Activated T-helper 1 cell treated with anti-CD3 and anti-CD28 coated beads, Interleukin-12 subunit alpha, Interleukin-12 subunit beta, Interleukin-2, Interleukin-4 antibody, amounts not matched to agents 30 ng/mL and 10 ng/mL and 1 ng/mL, durations not matched to agents 14 hours and 24 hours and 36 hours (primary cell): ENCODE measurements around the gene INPP5A. TPM values are rescaled to one million over a fixed set of nuclear protein-coding genes. Genes with fewer than 3 reads are reported as not detected.
A peak's percentile ranks its signal among the peaks of the same experiment; 100 is the strongest.
"Not testable (repeated sequence)": the region's sequence is repeated elsewhere in the genome, so short reads cannot be mapped to it uniquely, and the experiment has no call there.

Source experiments
- DNase-seq: peaks from one replicate; pipeline ENCODE4 v3.0.0; 2021; ENCODE audit warnings: low spot score
- H3K27ac Mint-ChIP-seq: one replicate; pipeline ENCODE4 v1.8.0; 2021; ENCODE audit warnings: mild to moderate bottlenecking, mixed read lengths
- H3K27me3 Mint-ChIP-seq: one replicate; pipeline ENCODE4 v1.8.0; 2022; ENCODE audit warnings: mild to moderate bottlenecking, moderate library complexity, mixed read lengths; ENCODE audit not compliant: insufficient read depth
- H3K36me3 Mint-ChIP-seq: one replicate; pipeline ENCODE4 v1.8.0; 2021; ENCODE audit warnings: low read depth, mixed read lengths
- H3K4me1 Mint-ChIP-seq: one replicate; pipeline ENCODE4 v1.8.0; 2021; ENCODE audit warnings: low read depth, mixed read lengths
- H3K4me3 Mint-ChIP-seq: one replicate; pipeline ENCODE4 v1.8.0; 2021; ENCODE audit warnings: mild to moderate bottlenecking, moderate library complexity, mixed read lengths
- H3K9me3 Mint-ChIP-seq: one replicate; pipeline ENCODE4 v1.8.0; 2021; ENCODE audit warnings: mixed read lengths
- intact Hi-C: fragments of 100-400 bp; cut with micrococcal nuclease; formaldehyde crosslinking; loops from one replicate; pipeline ENCODE4 v1.15.1; 2024
- total RNA-seq: library from RNA; stranded (reverse); gene quantifications from 2 replicates; pipeline ENCODE4 v1.2.3, GENCODE V29; 2022

The INPP5A gene
- total RNA-seq, 1 donor from 2014 or later, result 13.4 TPM

DNA sequence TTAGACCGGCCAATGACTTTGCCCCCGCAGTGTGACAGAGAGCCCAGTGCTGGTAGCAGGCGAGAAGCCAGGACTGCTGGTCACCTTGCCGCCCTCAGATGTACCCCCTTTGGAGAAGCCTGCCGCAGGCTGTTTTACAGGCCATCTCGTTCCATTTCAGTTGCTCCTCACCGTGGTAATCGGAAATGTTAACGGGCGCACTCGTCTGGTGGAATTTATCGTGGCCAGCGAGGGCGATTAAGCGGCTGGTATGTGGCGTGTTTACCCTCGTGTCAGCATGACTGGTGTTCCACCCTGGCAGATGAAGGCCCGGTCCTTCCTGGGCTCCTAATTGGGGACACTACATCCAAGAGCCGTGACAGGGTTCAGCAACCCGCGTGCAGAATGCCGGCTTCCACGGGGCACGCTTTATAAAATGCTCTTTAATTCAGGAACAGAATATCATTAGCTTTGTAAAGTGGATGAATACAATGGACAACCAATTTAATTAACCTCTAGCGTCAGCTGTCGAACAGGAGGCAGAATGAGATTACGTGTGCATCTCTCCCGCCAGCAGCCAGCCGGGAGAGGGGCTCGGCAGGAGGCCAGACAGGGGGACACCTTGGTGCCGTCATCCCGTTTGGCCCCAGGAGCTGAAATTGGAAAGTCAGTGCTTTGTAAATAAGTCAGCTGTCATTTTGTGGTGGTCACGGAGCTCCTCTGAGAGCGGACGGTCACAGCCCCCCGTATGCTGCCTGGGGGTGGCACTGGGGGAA is 140.1 kb downstream of the INPP5A start:
- Mint-ChIP-seq H3K4me3 (no peak overlapping the region), H3K4me1 (no peaks in the 10 kb centered on the region), H3K9me3 (no peaks in the 10 kb centered on the region), H3K36me3 (no peaks in the 10 kb centered on the region), H3K27me3 (no peaks in the 10 kb centered on the region), H3K27ac (no peak overlapping the region)
- intact Hi-C loops, result no loop called here
- no peak for DNase-seq

DNA sequence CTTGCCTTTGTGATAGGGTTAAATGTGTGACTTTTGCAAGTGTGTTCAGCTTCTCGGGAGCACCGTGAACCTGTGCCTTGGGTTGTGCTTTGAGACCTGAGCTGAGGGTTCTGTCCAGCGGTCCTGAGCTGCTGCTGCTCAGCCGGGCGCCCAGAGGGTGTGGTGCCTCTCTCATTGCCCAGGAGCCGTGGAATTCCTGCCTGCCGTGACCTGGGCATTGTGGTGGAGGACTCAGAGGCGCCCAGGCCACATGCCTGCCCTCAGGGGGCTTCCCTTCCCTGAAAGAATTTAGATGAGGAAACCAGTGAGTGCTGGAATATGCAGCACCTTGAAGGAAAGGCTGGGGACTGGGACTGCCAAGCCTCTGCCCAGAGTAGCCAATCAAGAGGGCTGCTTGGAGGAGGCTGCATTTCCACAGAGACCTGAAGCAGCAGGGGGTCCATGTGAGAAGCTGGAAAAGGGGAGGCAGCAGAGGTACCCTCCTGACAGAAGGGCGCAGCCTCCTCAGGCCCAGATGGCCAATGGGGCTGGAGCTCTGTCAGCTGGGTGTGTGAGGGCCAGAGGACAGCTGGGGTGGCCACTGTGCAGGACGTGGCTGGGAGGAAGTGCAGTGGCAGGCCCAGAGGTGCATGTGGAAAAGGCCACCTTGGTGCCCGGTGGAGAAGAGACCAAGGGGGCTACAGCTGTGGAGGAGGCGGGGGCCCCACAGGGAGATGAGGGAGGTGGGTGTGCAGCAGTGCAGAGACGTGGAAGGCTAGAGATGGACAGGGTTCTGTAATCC is 141.0 kb downstream of the INPP5A start:
- H3K4me3 Mint-ChIP-seq, result no peak overlapping the region
- H3K27me3 Mint-ChIP-seq, result no peaks in the 10 kb centered on the region
- intact Hi-C loops, result no loop called here
- H3K27ac Mint-ChIP-seq, result no peak overlapping the region
- H3K4me1 Mint-ChIP-seq, result no peaks in the 10 kb centered on the region
- no peaks in the 10 kb centered on the region for H3K9me3 Mint-ChIP-seq
- H3K36me3 Mint-ChIP-seq, result no peaks in the 10 kb centered on the region
- no peak for DNase-seq

DNA sequence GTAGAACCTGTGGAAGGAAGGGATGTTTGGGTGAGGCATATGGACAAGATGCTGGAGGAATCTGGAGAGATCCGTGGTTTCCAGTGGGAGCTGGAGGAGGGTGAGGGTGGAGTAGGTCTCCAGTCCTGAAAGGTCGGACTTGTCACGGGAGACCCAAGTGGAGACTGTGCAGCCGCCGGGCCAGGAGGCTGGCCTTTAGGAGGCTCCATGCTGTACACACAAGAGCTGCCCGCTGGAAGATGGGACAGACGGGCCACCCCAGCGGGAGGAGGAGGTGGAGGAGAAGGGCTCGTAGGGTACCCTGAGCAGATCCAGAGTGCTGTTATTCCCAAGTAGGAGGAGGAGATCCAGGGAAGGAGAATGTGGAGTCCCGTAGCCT is 141.6 kb downstream of the INPP5A start:
- no peaks in the 10 kb centered on the region for H3K27me3 Mint-ChIP-seq
- H3K4me3 Mint-ChIP-seq, result no peak overlapping the region
- no peaks in the 10 kb centered on the region for H3K9me3 Mint-ChIP-seq
- H3K36me3 Mint-ChIP-seq, result no peaks in the 10 kb centered on the region
- intact Hi-C loops, result no loop called here
- H3K27ac Mint-ChIP-seq, result no peak overlapping the region
- DNase-seq, result no peak
- H3K4me1 Mint-ChIP-seq, result peaks cover 4% of the 10 kb centered on the region

DNA sequence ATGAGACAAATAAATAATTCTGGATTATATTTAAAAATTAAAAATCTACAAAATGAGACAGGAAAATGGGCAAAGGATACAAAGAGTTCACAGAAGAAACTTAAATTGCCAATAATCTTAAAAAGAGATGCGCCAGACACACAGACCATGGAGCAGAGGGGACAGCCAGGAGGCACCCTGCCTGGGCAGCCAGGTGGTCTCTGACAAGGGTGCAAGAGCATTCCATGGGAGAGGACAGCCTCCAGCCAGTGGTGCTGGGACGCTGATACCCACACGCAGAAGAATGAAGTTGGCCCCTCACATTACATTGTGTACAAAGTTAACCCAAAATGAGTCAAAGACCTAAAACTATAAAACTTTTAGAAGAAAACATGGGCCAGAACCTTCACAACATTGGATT is 142.1 kb downstream of the INPP5A start:
- Mint-ChIP-seq H3K4me1 (peaks cover 8% of the 10 kb centered on the region), H3K27ac (no peak overlapping the region), H3K4me3 (no peak overlapping the region), H3K27me3 (no peaks in the 10 kb centered on the region), H3K36me3 (no peaks in the 10 kb centered on the region), H3K9me3 (no peaks in the 10 kb centered on the region)
- no peak for DNase-seq
- intact Hi-C loops, result no loop called here

DNA sequence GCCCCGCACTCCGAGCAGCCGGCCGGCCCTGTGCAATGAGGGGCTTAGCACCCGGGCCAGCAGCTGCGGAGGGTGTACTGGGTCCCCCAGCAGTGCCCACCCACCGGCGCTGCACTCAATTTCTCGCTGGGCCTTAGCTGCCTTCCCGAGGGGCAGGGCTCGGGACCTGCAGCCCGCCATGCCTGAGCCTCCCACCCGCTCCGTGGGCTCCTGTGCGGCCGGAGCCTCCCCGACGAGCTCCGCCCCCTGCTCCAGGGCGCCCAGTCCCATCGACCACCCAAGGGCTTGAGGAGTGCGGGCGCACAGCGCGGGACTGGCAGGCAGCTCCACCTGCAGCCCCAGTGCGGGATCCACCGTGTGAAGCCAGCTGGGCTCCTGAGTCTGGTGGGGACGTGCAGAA is 143.2 kb downstream of the INPP5A start:
- H3K27ac Mint-ChIP-seq, H3K9me3 Mint-ChIP-seq, DNase-seq: not testable (repeated sequence)

DNA sequence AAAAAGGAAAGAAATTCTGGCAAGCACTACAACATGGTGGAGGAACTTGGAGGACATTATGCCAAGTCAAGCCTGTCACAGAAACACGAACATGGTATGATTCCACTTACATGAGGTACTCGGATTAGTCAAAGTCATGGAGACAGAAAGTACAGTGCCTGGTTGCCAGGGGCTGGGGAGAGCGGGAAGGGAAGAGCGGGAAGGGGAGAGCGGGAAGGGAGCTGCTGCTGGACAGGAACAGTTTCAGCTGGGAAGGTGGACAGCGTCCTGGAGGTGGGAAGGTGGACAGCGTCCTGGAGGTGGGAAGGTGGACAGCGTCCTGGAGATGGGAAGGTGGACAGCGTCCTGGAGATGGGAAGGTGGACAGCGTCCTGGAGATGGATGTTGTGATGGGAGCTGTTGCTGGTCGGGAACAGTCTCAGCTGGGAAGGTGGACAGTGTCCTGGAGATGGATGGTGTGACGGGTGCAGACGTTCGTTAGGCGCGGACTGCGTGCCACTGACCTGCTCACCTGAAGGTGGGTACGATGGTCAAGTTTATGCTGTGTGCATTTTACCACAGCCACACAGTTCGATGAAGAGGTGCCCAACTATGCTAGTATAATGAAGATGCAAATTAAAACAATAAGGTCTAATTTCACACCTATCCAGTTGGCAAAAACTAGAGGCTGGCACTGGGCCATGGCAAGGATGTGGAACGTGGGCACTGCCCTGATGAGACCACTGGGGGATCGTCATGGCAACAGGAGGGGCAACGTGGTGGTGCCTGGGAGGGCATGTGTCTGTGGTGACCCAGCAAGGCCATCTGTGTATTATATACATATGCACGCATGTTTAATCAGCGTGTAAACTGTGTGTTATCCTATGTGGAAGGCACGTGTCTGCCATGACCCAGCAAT is 144.5 kb downstream of the INPP5A start:
- no peak overlapping the region for H3K27ac Mint-ChIP-seq
- H3K27me3 Mint-ChIP-seq, result no peaks in the 10 kb centered on the region
- H3K9me3 Mint-ChIP-seq, result no peaks in the 10 kb centered on the region
- intact Hi-C loops, result no loop called here
- H3K4me1 Mint-ChIP-seq, result peaks cover 10% of the 10 kb centered on the region
- H3K4me3 Mint-ChIP-seq, result no peak overlapping the region
- no peaks in the 10 kb centered on the region for H3K36me3 Mint-ChIP-seq
- DNase-seq, result no peak

More for the DNA sequence above, 143.2 kb downstream of the INPP5A start:
- H3K4me3 Mint-ChIP-seq, intact Hi-C loops, H3K27me3 Mint-ChIP-seq, H3K36me3 Mint-ChIP-seq: not testable (repeated sequence)
- H3K4me1 Mint-ChIP-seq, result peaks cover 10% of the 10 kb centered on the region

DNA sequence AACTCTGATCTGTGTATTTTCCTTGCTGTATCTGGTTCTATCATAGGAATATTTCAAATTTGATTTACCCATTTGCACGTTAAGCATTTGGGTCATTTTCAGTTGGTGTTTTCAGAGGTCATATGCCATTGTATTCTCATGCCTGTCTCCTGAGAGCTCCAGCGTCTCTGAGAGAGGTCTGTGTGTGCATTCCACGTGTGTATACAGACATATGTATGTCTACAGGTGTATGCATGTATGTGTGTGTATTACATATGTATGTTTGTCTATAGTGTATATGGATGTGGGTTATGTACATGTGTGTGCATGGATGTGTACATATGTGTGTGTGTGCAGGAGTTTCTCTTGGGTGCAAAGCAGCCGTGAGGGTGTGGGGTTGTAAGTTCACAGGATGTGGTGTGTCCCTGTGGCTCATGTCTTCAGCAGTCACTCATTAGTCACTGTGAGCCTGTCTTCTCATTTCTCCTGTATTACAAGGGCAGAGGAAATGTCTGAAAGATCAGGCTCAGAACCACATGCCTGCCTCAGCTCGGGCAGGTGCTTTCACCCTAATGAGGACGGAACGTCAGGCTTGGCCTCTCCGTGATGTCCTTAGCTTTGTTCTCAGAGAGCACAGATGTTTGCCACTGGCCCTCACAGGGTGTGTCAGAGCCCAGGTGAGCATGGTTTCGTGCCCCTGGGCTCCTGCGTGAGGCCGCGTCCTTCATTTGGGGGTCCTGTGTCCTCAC is 146.7 kb downstream of the INPP5A start:
- H3K9me3 Mint-ChIP-seq, result no peaks in the 10 kb centered on the region

DNA sequence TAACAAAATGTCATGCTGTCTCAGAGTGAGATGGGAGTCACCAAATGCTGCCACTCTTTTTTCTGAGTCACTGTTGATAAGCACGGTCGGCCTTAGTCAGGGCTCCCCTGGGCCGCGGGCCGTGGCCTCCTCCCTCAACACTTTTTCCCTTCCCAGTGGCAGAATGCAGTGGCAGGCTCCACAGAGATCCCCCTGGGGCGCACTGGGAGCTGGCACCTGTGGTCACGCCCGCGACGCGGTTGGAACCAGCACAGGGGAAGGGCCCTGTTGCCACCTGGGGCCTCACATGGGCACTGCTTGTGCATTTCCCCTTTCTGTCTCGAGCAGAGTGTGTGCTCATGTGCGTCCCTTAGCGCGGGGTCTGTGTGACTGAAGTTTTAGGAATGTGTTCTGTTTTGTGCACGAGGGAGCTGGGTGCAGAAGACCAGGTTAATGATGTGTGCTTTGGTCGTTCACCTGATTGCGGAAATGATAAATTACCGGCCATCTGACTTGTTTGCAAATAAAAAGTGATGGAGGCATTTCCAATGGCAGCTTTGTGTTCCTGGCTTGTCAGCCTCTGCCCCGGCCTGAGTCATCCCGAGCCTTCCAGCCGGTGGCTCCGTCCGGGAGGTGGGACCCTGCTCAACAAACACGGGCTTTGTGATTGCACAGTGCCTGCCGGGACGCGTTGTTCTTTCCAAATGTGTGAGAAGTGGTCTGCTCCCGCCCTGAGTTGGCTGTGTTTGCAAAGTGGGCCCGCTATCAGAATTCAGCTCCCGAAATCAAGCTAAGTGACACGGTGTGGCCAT is 147.7 kb downstream of the INPP5A start:
- H3K36me3 Mint-ChIP-seq, result no peaks in the 10 kb centered on the region
- no peak overlapping the region for H3K27ac Mint-ChIP-seq

More for the DNA sequence above, 146.7 kb downstream of the INPP5A start:
- DNase-seq, result peak; percentile 31
- intact Hi-C loops, result no loop called here
- H3K27ac Mint-ChIP-seq, result peak overlapping the region; percentile 20
- no peaks in the 10 kb centered on the region for H3K27me3 Mint-ChIP-seq
- peak overlapping the region; percentile 13 for H3K4me3 Mint-ChIP-seq
- H3K36me3 Mint-ChIP-seq, result no peaks in the 10 kb centered on the region
- H3K4me1 Mint-ChIP-seq, result peaks cover 10% of the 10 kb centered on the region

DNA sequence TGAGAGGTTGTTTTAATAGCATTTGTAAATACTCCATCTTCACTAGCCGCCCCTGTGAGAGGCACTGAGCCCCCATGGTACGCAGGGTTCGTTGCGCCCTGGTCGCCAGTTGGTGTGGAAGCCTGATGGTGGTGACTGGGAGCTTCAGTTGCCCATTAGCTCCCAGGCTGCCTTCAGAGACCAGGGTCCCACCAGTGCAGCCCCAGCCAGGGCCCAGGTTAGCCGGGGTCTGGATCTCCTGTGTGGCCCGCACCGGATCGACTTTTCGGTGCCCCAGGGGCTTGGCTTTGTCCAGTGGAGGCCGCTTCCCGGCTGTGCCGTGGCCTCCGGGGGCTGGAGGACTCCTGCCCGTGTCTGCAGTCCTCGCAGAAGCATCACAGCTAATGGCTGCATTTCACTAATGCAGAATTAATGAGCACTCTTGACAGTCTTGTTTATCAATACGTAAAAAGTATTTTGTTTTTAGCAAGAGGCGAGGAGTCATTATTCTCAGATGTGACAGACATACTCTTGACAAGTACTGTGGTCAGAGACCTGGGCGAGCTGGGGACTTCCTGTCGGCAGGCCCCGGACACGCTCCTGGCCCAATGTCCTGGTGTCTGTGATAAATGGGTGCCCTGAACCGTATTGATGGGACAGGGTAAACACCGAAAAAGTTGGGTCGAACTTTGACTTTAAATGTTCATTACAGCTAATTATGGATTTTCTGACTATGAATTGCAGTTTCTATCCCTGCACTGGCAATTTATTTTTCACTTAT is 148.5 kb downstream of the INPP5A start:
- Mint-ChIP-seq H3K4me1 (peaks cover 10% of the 10 kb centered on the region), H3K27ac (no peak overlapping the region), H3K36me3 (peaks cover 5% of the 10 kb centered on the region), H3K9me3 (no peaks in the 10 kb centered on the region), H3K4me3 (no peak overlapping the region), H3K27me3 (no peaks in the 10 kb centered on the region)
- DNase-seq, result no peak
- intact Hi-C loops, result no loop called here

More for the DNA sequence above, 147.7 kb downstream of the INPP5A start:
- peaks cover 10% of the 10 kb centered on the region for H3K4me1 Mint-ChIP-seq
- intact Hi-C loops, result no loop called here
- H3K4me3 Mint-ChIP-seq, result no peak overlapping the region
- H3K27me3 Mint-ChIP-seq, result no peaks in the 10 kb centered on the region
- DNase-seq, result no peak
- H3K9me3 Mint-ChIP-seq, result no peaks in the 10 kb centered on the region

DNA sequence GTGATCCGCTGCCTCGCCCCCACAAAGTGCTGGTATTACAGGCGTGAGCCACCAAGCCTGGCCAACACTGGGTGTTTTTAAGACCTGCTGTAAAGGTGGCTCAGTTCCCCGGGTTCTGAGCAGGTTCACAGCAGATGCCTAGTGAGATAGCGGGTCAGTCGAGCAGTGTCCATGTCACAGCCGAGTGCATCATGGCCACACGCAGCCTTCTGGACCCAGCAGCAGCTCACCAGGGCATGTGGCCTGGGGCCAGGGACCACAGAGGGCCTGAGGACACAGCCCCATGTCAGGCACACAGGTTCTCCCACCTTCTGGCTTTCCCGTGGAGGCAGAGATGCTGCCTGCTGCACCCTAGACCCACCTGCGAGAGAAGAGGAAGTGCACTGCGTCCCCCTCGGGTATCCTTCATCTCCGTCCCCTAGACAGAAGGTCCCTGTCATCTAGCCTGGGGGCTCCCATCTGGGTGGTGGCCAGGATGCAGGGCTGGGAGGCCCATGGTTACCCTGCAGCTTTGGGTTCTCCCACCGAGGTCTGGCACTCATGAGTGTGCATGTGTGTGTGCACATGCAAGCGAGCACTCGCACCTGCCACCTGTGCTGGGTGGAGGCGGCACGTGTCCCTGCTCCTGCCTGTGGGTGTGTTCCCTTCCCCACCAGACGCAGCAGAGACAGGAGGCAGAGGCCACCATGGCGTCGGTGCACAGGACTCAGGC is 149.8 kb downstream of the INPP5A start:
- Mint-ChIP-seq H3K4me3 (no peak overlapping the region), H3K4me1 (peaks cover 10% of the 10 kb centered on the region), H3K27ac (no peak overlapping the region), H3K27me3 (no peaks in the 10 kb centered on the region), H3K36me3 (peaks cover 7% of the 10 kb centered on the region), H3K9me3 (no peaks in the 10 kb centered on the region)
- intact Hi-C loops, result no loop called here
- DNase-seq, result no peak
